NCI-H1417 (cell line): ENCODE results near the gene SMAD5.

Experiments used
- DNase-seq, 3 experiments: peaks; one replicate each; lab custom pipeline; 2025; lab: John Stamatoyannopoulos, UW

SMAD5 gene

GRCh38 chr5:136215812-136216211 lies 83.2 kb downstream of the SMAD5 start:
- no peak for DNase-seq

GRCh38 chr5:136216230-136216629 lies 83.6 kb downstream of the SMAD5 start:
- no peak for DNase-seq

DNA sequence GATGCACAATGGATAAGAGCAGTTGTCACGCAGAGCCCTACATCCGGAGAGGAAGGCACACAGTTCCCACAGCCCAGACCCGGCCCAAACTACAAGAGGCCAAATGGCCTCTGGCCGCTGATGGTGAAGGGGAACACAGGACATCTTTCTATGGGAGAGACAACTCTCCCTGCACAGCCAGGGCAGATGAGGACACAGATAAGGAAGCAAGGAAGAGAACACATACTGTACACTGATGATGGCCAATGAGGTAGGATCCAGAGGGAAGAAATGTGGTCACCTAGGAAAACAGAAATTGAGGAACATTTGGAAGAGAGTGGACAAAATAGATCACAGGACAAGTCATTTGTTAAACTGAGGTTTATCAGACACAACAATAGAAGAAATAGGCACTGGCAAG lies 88.7 kb downstream of the SMAD5 start:
- no peak for DNase-seq

GRCh38 chr5:136222580-136223235 lies 90.1 kb downstream of the SMAD5 start:
- DNase-seq, result no peak

DNA sequence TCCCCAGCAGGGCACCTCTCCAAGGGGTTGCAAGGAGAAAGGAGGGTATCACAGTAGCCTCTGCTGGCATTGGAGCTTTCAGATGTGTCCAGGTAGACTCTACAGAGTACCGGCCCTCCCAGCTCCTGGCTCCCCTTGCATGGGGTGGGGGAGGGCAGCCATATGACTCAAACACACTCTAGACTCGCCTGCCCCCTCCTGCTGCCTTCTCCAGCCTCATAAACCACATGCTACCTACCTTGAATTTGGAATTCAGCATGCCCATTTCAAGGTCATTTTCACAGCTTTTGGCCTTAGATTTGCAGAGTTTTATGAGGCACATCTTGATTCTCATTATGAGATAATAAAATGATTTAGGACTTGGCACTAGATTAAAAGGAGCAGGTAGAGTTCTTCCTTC lies 93.2 kb downstream of the SMAD5 start:
- no peak for DNase-seq

GRCh38 chr5:136226401-136226800 lies 93.8 kb downstream of the SMAD5 start:
- DNase-seq, result no peak

GRCh38 chr5:136228136-136228757 lies 95.6 kb downstream of the SMAD5 start:
- DNase-seq, result no peak

DNA sequence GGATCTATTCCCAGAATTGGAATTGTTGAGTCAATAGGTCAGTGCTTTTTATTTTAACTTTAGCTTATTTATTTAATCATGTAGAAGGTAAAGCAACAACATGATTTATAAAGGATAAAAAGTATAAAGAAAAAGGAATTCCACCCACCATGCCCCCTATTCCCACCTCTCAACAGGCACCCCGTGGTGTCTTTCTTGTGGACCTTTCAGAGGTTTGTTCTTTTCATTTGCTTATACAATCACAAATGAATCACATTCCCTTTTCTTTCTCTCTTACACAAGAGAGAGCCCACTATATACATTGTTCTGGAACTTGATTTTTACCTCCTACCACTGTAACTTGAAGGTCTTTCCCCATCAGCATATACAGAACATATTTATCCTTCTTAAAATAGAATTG lies 97.5 kb downstream of the SMAD5 start:
- DNase-seq, result no peak

- no peak for DNase-seq
Measured at GRCh38 chr5:136232316-136232715, 99.7 kb downstream of the SMAD5 start.
